Measurements from ENCODE around the gene MAST4. TPM values are rescaled to one million over a fixed set of nuclear protein-coding genes. Genes with fewer than 3 reads are reported as not detected.

Gene MAST4
- total RNA-seq, 1 donor from 2014 or later: 55.2 TPM

DNA sequence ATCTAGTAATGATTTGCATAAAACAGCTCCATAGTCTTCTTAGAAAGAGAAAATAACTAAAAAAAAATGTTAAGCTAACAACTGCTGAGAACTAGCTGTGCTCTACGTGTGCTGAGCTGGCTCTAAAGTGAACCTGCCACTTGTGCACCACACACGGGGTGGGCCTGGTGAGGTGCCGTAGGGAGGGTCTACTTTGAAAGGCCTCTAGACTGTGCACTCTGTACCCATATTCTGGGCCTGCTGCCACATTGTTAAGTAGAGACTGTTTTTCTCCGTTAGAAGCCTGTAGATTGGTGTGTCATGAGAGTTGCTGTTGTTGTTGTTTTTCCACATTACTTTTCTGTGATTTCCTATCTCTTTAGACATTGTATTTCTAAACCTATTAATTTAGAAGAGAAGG lies 506.5 kb downstream of the MAST4 start:
- H3K4me3 ChIP-seq: no peak overlapping the region
- no peak overlapping the region for H3K27ac ChIP-seq
- intact Hi-C loops (cut with DNase I): no loop called here
- H3K27me3 ChIP-seq: no peaks in the 10 kb centered on the region
- TF ChIP-seq, protein P1, sequence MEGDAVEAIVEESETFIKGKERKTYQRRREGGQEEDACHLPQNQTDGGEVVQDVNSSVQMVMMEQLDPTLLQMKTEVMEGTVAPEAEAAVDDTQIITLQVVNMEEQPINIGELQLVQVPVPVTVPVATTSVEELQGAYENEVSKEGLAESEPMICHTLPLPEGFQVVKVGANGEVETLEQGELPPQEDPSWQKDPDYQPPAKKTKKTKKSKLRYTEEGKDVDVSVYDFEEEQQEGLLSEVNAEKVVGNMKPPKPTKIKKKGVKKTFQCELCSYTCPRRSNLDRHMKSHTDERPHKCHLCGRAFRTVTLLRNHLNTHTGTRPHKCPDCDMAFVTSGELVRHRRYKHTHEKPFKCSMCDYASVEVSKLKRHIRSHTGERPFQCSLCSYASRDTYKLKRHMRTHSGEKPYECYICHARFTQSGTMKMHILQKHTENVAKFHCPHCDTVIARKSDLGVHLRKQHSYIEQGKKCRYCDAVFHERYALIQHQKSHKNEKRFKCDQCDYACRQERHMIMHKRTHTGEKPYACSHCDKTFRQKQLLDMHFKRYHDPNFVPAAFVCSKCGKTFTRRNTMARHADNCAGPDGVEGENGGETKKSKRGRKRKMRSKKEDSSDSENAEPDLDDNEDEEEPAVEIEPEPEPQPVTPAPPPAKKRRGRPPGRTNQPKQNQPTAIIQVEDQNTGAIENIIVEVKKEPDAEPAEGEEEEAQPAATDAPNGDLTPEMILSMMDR (IDR thresholded peaks at IDR 0.05): no peak
- peaks cover 14 to 43% of the 10 kb centered on the region in 2 donors for H3K36me3 ChIP-seq
- no peaks in the 10 kb centered on the region for H3K9me3 ChIP-seq
- DNase-seq (ENCODE audit: low spot score in 2 of 2): no peak
- H3K4me1 ChIP-seq: peaks cover 0 to 2% of the 10 kb centered on the region in 2 donors

DNA sequence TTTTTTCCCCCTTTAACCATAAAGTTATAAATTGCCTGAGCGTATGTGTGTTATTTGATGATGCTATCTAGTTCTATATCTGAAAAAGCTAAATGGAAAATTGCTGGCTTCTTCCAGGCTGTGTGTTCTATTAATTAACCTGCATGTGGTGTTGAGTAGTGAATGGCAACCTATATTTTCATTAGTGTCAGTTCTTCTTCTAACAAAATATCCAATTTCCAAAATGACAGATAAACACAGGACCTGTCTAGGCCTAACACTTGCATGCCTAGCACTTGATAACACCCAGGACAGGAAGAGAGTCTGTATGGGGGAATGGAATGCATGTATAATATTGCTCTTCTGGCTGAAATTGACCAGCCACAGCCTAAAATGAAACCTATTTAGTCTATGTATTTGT lies 508.7 kb downstream of the MAST4 start:
- TF ChIP-seq, protein P1 (IDR thresholded peaks at IDR 0.05): no peak
- Histone ChIP-seq H3K4me1 (peaks cover 0 to 2% of the 10 kb centered on the region in 2 donors), H3K27ac (no peak overlapping the region), H3K36me3 (peaks cover 14 to 43% of the 10 kb centered on the region in 2 donors), H3K4me3 (no peak overlapping the region), H3K27me3 (no peaks in the 10 kb centered on the region), H3K9me3 (no peaks in the 10 kb centered on the region)
- no peak for DNase-seq (ENCODE audit: low spot score in 2 of 2)
- intact Hi-C loops (cut with DNase I): no loop called here

DNA sequence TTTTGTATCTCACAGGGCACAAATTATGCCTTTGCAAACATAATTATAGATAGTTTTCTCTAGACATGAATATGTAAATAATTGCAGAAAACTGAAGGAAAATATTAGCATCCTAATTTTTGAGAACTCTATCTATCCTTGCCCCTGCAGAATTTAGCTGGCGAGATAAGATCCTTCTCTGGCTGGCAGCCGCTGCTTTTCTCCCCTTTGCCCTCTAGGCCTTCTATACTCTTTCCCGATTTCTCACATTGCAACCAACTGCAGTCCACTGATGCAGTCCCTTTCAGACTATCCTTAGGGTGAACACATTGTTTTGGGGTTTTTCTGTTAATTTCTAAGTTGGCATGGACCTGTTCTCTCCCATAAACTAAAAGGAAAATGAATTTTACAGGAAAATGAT lies 509.1 kb downstream of the MAST4 start:
- TF ChIP-seq, protein P1 (IDR thresholded peaks at IDR 0.05): no peak
- Histone ChIP-seq H3K27me3 (no peaks in the 10 kb centered on the region), H3K4me1 (peaks cover 0 to 2% of the 10 kb centered on the region in 2 donors), H3K9me3 (no peaks in the 10 kb centered on the region), H3K36me3 (peaks cover 14 to 47% of the 10 kb centered on the region in 2 donors), H3K27ac (no peak overlapping the region), H3K4me3 (no peak overlapping the region)
- no peak for DNase-seq (ENCODE audit: low spot score in 2 of 2)
- intact Hi-C loops (cut with DNase I): no loop called here

DNA sequence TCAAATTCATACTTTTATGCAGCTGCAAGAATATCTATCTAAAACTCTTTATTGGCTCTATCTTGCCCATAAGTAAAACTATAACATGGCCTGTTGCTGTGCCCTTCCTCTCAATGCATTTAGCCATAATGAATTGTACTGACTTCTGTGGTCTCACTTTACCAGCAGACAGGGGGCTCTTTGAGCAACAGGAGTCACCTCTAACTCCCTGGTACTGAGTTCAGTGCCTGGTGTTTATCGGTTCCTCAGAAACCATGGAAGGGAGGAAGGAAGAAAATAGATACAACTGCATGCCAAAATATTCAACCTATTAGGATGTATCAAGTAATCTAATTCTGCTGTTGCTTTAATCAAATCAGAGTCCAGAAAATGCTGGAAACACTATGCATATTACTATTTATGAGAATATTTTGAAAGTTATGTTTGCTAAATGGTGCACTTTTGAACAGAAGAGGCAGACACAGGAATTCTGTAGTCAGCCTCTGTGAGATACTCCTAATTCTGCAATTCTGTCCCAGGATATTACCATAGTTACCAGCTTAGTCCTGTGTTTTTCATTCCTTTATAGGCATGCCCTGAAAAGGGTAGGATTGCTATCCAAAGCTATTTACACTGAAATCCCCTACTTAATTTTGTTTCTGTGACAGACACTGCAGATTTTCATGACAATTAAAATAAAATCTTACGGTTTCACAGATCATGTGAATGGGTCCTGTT lies 510.6 kb downstream of the MAST4 start:
- H3K4me1 ChIP-seq: peaks cover 0 to 2% of the 10 kb centered on the region in 2 donors
- no peaks in the 10 kb centered on the region for H3K27me3 ChIP-seq
- no peak overlapping the region for H3K4me3 ChIP-seq
- DNase-seq (ENCODE audit: low spot score in 2 of 2): no peak
- intact Hi-C loops (cut with DNase I): no loop called here
- peaks cover 17 to 43% of the 10 kb centered on the region in 2 donors for H3K36me3 ChIP-seq
- TF ChIP-seq, protein P1 (IDR thresholded peaks at IDR 0.05): no peak
- no peaks in the 10 kb centered on the region for H3K9me3 ChIP-seq
- H3K27ac ChIP-seq: no peak overlapping the region

DNA sequence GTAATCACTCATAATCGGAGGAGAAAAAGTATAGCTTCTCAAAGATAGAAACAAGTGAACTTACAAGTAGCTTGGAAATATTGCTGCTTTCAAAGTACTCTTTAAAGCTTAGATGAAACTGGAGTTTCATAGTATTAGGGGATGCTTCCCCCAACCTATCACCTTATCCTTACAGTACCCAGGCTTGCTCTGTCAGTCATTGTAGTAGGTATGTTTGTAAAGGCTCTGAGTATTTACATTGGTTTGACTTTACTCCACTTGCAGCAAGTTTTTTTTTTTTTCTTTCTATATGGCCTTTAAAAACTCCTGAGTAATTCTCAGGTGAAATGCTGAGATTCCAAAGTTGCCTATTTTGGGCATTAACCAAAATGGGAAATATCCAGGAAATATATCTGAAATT lies 515.6 kb downstream of the MAST4 start:
- peaks cover 37 to 39% of the 10 kb centered on the region in 2 donors for H3K36me3 ChIP-seq

More for the DNA sequence above, 515.6 kb downstream of the MAST4 start:
- Histone ChIP-seq H3K27me3 (no peaks in the 10 kb centered on the region), H3K27ac (no peak overlapping the region), H3K4me1 (peaks cover 0 to 2% of the 10 kb centered on the region in 2 donors), H3K4me3 (no peak overlapping the region), H3K9me3 (no peaks in the 10 kb centered on the region)
- DNase-seq (ENCODE audit: low spot score in 2 of 2): no peak
- TF ChIP-seq, protein P1 (IDR thresholded peaks at IDR 0.05): no peak
- intact Hi-C loops (cut with DNase I): no loop called here
